HG02763 (cell line): ENCODE data around the gene GTPBP2.
"Not testable (repeated sequence)": the region's sequence is repeated elsewhere in the genome, so short reads cannot be mapped to it uniquely, and the experiment has no call there.

Source experiments
- ATAC-seq: cut with Tn5 transposase; IDR thresholded peaks from one replicate; pipeline ENCODE4 v1.9.1; 2021; ENCODE audit warnings: mild to moderate bottlenecking, moderate library complexity; ENCODE audit not compliant: unreplicated experiment

GTPBP2 gene

DNA sequence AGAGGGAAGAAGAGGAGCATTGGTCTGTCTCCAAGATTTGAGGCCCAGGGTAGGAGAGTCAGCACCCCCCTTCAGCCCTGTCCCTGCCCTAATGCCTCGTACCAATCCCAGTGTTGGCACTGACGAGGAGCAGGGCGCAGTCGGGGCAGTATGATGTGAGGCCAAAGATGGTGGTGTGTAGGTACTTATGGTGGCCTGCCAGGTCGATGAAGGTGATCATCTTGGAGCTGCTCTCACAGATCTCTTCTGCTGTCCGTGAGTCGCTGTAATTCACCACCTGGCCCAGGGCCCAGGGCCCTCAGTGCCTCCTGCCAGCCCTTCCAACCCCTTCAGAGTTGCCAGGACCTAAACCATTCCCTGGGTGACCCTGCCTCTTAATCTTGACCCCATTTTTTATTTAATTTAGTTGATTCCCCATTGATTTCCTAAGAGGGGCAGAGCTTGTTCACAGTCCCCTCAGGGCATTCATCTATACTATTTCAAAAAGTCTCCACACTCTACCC is 4.2 kb downstream of the GTPBP2 start:
- no peak for ATAC-seq

DNA sequence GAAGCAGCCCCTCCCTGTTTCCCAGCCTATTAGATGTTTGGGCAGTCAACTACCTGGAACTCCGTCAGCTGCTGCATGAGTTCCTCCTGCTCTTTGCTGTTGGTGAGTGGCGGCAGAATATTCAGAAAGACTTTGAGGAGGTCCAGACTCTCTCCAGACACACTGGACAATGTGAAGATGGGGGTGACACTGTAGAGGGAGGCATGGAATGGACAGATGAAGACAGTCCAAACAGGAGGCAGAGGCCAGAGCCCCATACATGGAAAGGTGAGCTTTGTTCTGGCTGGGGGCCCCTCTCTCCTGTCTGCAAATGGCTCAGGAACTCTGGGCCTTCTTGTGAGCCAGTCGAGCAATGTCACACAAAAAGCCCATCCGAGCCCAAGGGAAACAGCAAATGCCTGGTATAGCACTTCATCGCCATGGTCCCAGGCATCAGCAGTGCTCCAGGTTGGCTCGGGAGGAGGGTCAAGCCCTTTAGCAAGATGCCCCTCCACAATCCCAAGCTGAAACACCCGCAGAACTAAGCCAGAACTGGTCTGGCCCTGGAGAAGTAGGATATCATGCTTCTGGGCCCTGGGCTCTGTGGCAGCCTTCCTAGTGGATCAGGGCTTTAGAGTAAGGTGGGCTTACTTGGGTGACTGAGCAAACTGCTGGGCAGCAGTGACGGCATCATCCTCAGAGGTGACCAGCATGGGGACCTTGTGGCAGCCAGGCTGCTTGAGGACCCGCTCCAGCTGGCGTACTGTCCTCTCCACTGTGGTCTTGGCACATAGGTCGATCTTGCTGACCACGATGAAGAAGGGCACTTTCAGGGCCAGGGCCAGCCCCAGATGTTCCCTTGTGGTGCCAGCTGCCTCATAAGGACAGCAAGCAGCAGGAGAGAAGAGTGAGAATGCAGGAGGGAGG is 4.9 kb downstream of the GTPBP2 start:
- ATAC-seq = no peak

DNA sequence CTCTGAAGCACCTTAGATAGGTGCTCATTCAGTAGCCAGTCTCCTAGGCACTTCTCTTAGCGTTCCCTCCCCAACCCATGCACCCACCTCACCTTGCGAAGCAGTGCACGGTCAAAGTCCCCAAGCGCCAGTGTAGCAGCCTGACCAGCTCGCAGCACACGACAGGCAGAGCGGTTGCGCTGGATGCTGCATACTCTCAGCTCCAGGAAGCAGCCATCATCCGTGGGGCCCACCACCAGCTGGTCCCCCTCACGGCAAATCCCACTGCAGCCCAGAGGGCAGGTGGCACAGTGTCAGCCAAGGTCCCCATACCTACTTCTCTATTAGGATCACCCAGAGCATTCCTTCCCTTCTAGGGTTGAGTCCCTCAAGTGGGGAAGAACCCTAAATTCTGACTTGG is 6.5 kb downstream of the GTPBP2 start:
- no peak for ATAC-seq

DNA sequence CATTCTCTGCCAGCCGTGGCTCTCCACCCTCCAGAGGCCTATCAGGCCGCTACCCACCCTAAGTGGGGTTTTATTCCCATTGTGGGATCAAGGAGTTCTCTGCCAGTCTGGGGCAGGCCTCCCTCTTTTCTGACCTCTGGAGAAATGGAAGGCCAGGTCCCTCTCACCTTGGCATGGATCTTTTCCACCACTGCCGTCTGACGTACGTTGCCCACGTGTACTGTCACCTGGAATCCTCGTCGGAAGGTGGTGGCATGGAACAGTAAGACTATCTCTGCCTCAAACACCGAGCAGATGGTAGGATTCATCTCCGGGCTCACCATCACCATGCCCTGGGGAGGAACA is 7.3 kb downstream of the GTPBP2 start:
- no peak for ATAC-seq

DNA sequence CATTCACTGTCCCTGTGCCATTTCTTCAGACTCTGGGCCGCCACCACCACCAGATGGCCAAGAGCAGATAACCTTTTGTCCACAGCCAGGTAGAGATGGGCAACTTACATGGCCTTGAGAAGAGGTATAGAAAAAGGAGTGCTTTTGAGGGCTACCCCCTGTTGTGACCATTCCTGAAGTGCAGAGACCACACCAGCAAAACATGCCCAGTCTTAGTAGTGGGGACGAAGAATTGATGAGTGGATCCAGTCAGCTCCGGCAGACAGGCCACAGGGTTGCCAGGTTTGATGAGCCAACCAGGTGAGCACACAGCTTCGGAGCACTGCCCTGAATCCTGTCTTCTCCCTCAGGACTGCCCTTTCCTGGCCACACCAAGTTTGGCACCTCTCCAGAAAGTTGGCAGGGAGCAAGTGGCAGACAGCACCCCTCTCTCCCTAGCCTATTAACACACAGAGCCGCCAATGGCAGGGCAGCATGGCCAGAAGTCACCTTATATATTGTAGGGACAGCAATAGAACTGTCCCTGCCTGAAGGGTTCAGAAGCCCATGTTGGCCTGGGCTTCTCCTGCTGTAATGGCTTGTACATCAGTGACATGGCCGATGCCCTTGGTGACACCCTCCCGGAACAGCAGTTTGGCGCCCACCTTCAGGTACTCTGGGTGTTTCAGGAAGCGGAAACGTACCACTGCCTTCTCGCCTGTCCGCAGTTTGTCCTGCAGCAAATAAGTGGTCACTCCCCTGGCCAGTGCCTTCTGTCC is 7.8 kb downstream of the GTPBP2 start:
- no peak for ATAC-seq

DNA sequence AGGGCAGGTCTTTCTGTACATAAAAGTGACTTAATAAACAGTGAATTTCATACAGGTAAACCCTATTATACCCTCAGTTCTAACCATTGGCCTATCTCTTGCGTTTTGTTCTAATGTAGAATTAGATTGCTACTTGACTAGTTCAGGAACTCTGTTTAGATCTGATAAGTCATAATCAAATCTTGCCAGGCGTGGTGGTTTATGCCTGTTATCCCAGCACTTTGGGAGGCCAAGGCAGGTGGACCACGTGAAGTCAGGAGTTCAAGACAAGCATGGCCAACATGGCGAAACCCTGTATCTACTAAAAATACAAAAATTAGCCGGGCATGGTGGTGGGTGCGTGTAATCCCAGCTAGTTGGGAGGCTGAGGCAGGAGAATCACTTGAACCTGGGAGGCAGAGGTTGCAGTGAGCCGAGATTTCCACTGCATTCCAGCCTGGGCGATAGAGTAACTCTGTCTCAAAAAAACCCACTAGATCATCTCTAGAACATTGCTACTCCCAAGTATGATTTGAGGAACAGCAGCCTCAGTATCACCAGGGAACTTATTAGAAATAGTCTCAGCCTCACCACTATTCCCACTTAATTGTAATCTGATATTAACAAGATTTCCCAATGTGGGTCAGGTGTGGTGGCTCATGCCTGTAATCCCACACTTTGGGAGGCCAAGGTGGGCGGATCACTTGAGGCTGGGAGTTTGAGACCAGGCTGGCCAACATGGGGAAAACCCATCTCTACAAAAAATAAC is 12.2 kb downstream of the GTPBP2 start:
- ATAC-seq = no peak

DNA sequence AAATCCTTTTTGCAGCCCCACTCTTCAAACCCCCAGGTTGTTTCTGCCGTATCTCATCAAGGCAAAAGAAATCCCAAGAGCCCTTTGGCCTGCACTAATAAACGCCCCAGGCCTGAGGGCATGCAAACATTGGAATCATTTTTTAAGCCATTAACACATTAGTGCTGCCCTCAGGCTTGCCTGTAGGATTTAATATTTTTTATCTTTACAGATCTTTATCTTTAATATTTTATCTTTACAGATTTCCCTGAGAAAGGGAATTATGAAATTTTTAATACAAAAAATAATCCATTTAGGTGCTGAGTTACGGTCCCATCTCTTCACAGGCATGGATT is 14.7 kb downstream of the GTPBP2 start:
- no peak for ATAC-seq

DNA sequence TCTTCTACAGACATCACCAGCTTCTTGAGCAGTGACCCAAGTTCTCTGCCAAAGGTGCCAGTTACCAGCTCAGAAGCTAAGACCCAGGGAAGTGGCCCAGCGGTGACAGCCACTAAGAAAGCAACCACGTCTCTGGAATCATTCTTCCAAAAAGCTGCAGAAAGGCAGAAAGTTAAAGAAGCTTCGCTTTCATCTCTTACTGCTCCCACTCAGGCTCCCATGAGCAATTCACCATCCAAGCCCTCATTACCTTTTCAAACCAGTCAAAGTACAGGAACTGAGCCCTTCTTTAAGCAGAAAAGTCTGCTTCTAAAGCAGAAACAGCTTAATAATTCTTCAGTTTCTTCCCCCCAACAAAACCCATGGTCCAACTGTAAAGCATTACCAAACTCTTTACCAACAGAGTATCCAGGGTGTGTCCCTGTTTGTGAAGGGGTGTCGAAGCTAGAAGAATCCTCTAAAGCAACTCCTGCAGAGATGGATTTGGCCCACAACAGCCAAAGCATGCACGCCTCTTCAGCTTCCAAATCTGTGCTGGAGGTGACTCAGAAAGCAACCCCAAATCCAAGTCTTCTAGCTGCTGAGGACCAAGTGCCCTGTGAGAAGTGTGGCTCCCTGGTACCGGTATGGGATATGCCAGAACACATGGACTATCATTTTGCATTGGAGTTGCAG is 15.2 kb downstream of the GTPBP2 start:
- no peak for ATAC-seq

DNA sequence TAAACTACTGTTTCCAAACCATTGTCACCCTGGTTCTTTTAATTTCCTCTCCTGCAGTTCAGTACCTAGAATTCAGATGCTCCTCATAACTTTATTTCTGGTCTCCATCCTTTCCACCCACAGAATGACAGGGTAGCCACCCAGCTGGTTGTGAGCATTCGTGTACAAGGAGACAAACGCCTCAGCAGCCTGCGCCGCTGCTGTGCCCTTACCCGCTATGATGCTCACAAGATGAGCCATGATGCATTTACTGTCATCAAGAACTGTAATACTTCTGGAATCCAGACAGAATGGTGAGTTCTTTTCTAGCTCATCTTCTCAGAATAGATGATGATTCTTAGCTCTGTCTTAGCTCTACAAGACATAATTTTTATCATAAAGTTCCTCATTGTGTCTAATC is 18.6 kb downstream of the GTPBP2 start:
- ATAC-seq = no peak

DNA sequence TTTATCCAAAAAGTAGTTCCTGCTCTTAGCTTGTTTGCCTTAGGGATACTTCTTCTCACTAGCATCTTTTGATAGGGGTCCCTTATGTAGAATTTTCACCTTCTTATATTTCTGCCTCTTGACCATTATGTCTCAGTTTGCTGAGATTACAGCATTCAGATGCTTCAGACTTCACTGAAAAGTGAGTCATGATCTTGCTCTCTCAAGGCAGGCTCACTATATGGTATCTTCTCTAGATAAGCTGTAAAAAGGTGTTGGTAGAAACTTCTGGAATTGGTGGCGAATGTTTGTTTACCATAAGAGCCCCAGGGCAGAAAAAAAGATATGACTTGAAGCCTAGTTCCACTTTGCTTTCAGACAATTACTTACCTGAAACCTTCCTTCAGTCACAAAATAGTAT is 19.7 kb downstream of the GTPBP2 start:
- no peak for ATAC-seq

DNA sequence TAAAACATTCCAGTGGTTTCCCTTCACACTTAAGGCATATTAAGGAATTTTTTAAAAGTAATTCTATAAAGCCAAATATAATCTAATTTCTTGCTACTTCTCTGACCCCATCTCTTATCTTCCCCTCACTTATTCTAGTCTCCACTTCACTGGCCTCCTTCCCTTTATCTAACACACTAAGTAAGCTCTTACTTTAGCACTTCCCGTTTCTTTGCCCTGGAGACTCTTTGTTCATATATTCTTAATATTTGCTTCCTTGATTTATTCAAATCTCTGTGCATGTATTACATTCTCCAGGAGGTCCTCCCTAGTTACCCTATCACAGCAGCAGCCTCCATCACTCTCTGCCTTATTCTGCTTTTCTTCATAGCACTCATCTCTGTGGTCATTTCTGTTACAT is 20.3 kb downstream of the GTPBP2 start:
- ATAC-seq = no peak

DNA sequence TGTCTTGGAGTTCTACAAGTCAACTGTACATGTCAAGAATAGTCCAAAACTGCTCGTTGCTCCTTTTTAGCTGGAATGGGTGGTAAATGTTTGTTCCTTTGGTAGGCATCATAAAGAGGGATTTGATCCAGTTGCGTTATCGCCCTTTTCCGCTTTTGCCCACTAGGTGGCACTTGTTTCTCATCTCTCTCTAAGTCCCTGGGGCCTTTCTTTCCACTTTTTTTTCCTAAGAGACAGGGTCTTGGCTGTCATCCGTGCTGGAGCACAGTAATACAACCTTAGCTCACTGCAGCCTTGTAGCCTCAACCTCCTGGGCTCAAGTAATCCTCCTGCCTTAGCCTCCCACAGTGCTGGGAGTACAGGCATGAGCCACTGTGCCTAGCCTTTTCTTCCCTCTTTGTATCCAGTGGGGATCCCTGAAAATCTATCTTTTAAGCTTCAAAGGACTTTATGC is 20.7 kb downstream of the GTPBP2 start:
- no peak for ATAC-seq

DNA sequence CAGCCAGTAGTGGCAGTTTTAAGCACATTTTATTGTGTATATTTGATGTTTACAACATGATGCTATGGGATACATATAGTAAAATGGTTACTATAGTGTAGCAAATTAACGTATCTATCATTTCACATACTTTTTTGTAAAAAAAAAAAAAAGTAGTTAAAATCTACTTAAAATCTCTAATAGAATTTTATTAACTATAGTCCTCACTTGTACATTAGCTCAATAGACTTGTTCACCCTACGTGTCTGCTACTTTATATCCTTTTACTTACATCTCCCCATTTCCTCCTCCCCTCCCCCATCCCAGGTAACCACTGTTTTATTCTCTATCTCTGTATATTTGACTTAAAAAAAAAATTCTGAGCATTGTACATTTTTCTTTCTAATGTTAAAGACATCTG is 23.0 kb downstream of the GTPBP2 start:
- no peak for ATAC-seq

DNA sequence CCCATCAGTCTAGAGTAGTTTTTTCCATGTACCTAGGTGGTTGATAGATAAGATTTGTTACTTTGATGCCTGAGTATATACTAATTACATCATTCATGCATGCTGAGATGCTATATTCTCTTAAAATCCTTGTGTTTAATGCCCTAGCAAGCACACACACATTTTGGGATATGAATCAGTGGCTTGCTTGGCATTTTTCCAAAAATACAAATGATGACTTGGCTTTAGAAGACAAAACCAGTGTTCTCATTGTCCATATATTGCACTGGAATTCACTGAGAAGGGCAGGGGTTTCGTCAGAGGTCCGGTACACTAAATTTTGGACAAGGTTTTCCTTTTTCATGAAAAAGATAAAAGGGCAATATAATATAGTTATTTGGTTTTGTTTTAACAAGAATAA is 24.9 kb downstream of the GTPBP2 start:
- no peak for ATAC-seq

DNA sequence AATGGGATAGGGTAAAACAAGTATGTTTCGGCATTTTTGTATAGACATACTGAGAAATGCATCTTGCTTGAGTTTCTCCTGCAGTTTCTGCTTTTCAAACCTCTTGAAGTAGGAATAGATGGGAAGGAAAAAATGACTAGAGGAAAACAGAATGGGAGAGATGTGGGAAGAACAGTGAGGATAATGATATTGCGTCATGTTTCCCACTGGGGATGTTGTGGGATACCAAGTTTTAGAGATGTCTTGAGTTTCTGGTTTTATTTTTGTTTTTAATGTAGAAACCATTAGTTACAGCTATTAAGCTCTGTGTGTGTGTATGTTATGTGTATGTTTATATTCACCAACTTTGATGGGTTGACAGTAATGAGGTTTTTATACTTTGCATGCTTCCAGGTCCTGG is 28.5 kb downstream of the GTPBP2 start:
- no peak for ATAC-seq

DNA sequence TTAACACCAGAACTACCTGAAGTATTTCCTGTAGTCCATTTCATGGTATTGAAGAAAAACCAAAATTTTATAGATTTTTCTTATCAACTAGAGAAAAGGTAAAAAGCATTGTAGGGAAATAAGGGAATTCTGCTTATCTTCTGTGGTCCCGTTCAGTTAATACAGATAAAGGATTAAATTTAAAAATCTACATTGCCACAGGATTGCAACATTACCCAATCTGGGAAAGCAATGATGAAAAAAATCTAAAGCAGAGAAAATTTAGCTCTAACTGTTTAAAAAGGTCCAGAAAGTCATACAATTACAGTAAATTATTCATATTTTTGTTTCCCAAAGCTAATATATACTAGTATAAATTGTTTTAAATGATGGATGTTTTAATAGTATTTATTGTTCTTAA is 35.1 kb downstream of the GTPBP2 start:
- ATAC-seq = no peak

DNA sequence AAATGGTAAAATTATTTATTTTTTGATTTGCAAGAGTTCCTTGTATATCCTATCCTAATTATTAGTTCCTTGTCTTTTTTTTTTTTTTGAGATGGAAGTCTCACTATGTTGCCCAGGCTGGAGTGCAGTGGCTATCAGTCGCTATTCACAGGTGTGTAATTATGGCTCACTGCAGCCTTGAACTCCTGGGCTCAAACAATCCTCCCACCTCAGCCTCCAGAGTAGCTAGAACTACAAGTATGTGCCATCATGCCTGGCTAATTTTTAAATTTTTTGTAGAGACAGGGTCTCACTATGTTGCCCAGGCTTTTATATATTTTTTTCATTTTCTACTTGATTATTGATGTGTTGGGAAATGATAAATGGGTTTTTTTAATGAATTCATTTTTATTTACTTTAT is 39.5 kb downstream of the GTPBP2 start:
- not testable (repeated sequence) for ATAC-seq

DNA sequence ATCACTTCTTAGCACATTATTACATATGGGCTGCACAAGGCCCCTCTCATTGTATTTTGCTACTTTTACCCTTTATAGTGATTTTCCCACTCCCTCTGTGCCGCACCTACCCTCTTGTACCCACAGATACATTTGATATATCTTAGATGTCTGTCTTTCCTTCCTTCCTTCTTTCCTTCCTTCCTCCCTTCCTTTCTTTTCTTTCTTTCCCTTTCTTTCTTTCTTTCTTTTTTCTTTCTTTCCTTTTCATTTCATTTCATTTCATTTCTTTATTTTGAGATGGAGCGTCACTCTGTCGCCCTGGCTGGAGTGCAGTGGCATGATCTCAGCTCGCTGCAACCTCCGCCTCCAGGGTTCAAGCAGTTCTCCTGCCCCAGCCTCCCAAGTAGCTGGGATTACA is 40.9 kb downstream of the GTPBP2 start:
- ATAC-seq = no peak

DNA sequence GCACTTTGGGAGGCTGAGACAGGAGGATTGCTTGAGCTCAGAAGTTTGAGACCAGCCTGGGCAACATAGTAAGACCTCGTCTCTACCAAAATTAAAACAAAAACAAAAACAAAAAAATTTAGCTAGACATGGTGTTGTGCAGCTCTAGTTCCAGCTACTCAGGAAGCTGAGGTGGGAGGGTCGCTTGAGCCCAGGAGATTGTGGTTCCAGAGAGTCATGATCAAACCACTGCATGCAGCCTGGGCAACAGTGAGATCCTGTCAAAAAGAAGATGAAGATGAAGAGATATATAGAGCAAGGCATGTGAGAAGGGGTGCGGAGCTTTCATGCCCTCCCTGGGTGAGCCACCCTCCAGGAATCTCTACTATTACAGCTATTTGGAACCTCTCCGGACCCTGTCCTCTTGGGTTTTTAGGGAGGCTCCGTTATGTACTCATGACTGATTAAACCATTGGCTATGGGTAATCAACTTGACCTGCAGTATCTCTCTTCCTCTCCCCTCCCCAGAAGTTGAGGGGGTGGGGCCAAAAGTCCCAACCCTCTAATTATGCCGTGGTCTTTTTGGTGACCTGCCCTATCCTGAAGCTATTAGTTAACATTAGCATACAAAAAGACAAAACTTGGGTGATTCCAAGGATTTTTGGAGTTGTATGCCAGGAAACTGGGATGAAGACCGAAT is 44.0 kb downstream of the GTPBP2 start:
- ATAC-seq = no peak

DNA sequence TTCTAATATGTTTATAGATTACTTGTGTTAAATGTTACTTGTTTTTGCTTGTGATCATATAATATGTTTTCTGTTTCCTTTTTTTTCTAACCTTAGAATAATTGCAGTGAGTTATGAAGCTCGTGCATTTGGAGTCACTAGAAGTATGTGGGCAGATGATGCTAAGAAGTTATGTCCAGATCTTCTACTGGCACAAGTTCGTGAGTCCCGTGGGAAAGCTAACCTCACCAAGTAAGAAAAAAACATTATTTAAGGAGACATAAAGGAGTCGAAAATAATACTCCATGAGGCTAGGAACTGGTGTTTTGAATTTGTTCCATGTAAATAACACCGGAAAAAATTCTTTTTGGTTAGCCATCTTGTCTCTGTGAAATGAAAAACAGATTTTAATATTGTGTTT is 46.2 kb downstream of the GTPBP2 start:
- ATAC-seq = no peak
